ENCODE results near the gene LDLRAD1. TPM values are rescaled to one million over a fixed set of nuclear protein-coding genes. Genes with fewer than 3 reads are reported as not detected.
"Not testable (repeated sequence)": the region's sequence is repeated elsewhere in the genome, so short reads cannot be mapped to it uniquely, and the experiment has no call there.

LDLRAD1 gene
- total and polyA plus RNA-seq, 10 of the 15 experiments (the other 5 are each of a cell fraction or from before 2014, with no cell fraction given): not detected

DNA sequence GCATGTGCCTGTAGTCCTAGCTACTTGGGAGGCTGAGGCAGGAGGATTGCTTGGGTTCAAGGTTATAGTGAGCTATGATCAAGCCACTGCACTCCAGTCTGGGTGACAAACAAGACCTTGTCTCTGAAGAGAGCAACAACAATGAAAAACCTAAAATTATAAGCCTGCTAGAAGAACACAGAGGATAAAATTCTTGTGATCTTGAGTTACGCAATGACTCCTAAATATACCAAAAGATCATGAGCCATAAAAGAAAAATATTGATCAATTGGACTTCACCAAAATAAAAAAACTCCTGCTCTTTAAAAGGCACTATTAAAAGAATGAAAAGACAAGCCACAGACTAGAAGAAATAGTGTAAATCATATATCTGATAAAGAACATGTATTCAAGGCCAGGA, 22.3 kb downstream of the LDLRAD1 start (continued):
- no peak for TF ChIP-seq SMC3 (IDR thresholded peaks at IDR 0.05; ENCODE audit: borderline replicate concordance, low read length)
- no peak for TF ChIP-seq PRDM15 (CRISPR knock-in tag; IDR thresholded peaks at IDR 0.05)
- TF ChIP-seq CHD4 (IDR thresholded peaks at IDR 0.05): no peak

GRCh38 chr1:53994516-53994915, 23.5 kb downstream of the LDLRAD1 start:
- CTCF ChIA-PET; H3K9me3 ChIP-seq (replicated peaks; ENCODE audit: control insufficient read depth, insufficient read depth, low read length); H3K9ac ChIP-seq (ENCODE audit: control insufficient read depth, insufficient read depth, low read length); FAIRE-seq; H4K20me1 ChIP-seq (ENCODE audit: control insufficient read depth, insufficient read depth); H3K36me3 ChIP-seq (ENCODE audit: control insufficient read depth in 2 of 2, insufficient read depth in 2 of 2, low read length in 1 of 2); POLR2A ChIA-PET; BruUV-seq (replicated peaks); RAD21 ChIA-PET (ENCODE audit: unreplicated experiment); H2AFZ ChIP-seq (ENCODE audit: control insufficient read depth, low read depth, low read length); H3K4me1 ChIP-seq (ENCODE audit: control insufficient read depth, insufficient read depth, low read length); in situ Hi-C loops (cut with MboI); H3K4me3 ChIP-seq; H3K4me2 ChIP-seq (ENCODE audit: control insufficient read depth, insufficient read depth); ATAC-seq; H3K27me3 ChIP-seq (replicated peaks in 1 of 2; ENCODE audit: control insufficient read depth in 2 of 2, insufficient read depth in 2 of 2, low read length in 1 of 2); intact Hi-C loops (cut with micrococcal nuclease; ENCODE audit: unreplicated experiment); H3K27ac ChIP-seq (ENCODE audit: control insufficient read depth, insufficient read depth); SMC1A ChIA-PET (ENCODE audit: uncharacterized antibody, unreplicated experiment); DNase-seq (ENCODE audit: low read depth, low spot score); H3K79me2 ChIP-seq (ENCODE audit: control insufficient read depth, insufficient read depth, low read length): not testable (repeated sequence)
- WGBS (ENCODE audit: insufficient coverage, insufficient replicate concordance, low lambda C conversion rate, missing lambda C conversion rate): 0% methylated on average over 2 of the region's 2 CpGs
